ENCODE results near the gene MFSD6.

DNA sequence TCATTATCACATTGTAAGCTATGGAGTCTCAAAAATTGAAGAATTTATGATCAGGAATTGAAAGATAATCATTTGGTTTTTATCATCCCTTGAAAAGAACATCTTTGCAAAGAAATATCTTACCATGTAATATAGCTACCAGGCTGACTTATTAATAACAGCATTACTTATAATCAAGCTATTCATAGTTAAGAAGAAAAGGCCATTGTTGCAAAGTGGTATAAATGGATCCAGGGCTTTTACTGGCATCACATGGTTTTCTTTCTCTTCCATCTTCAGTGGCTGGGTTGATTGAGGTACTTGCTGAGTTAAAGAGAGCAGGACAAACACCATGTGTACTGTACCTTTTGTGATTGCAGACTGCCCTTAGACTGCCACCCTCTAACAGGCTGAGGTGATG is 39.6 kb downstream of the MFSD6 start:
- TF ChIP-seq MAFK (IDR thresholded peaks at IDR 0.05; ENCODE audit: low read depth, low read length) (no peak), POLR2A (IDR thresholded peaks at IDR 0.05; ENCODE audit: control extremely low read depth in 1 of 2, low read depth in 2 of 2, low read length in 2 of 2) (no peak), EGR1 (IDR thresholded peaks at IDR 0.05; ENCODE audit: borderline replicate concordance, low read depth, low read length) (no peak), RFX5 (IDR thresholded peaks at IDR 0.05; ENCODE audit: borderline replicate concordance, low read depth, low read length) (no peak), BRCA1 (IDR thresholded peaks at IDR 0.05; ENCODE audit: low read depth, low read length) (no peak), JUND (IDR thresholded peaks at IDR 0.05; ENCODE audit: low read length) (no peak), YY1 (IDR thresholded peaks at IDR 0.05; ENCODE audit: low read depth, low read length) (no peak)
- TF ChIP-seq, protein P1, sequence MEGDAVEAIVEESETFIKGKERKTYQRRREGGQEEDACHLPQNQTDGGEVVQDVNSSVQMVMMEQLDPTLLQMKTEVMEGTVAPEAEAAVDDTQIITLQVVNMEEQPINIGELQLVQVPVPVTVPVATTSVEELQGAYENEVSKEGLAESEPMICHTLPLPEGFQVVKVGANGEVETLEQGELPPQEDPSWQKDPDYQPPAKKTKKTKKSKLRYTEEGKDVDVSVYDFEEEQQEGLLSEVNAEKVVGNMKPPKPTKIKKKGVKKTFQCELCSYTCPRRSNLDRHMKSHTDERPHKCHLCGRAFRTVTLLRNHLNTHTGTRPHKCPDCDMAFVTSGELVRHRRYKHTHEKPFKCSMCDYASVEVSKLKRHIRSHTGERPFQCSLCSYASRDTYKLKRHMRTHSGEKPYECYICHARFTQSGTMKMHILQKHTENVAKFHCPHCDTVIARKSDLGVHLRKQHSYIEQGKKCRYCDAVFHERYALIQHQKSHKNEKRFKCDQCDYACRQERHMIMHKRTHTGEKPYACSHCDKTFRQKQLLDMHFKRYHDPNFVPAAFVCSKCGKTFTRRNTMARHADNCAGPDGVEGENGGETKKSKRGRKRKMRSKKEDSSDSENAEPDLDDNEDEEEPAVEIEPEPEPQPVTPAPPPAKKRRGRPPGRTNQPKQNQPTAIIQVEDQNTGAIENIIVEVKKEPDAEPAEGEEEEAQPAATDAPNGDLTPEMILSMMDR (IDR thresholded peaks at IDR 0.05; ENCODE audit: control extremely low read depth in 1 of 3, insufficient read depth in 1 of 3, low read depth in 1 of 3, low read length in 3 of 3): no peak
- TF ChIP-seq, protein P2, sequence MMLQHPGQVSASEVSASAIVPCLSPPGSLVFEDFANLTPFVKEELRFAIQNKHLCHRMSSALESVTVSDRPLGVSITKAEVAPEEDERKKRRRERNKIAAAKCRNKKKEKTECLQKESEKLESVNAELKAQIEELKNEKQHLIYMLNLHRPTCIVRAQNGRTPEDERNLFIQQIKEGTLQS (IDR thresholded peaks at IDR 0.05; ENCODE audit: insufficient read depth, low read depth, low read length): no peak
- TF ChIP-seq, protein P3, sequence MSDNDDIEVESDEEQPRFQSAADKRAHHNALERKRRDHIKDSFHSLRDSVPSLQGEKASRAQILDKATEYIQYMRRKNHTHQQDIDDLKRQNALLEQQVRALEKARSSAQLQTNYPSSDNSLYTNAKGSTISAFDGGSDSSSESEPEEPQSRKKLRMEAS (IDR thresholded peaks at IDR 0.05): no peak
